Activated CD4-positive, CD25-positive, alpha-beta regulatory T cell treated with anti-CD3 and anti-CD28 coated beads, Interleukin-2, amount 50 U/mL, for 16 hours (primary cell): ENCODE measurements around the gene PARD3.

Experiments used
- DNase-seq: peaks from one replicate; pipeline ENCODE4 v3.0.0-alpha.2; 2020; ENCODE audit warnings: low read depth, low spot score

Gene PARD3

DNA sequence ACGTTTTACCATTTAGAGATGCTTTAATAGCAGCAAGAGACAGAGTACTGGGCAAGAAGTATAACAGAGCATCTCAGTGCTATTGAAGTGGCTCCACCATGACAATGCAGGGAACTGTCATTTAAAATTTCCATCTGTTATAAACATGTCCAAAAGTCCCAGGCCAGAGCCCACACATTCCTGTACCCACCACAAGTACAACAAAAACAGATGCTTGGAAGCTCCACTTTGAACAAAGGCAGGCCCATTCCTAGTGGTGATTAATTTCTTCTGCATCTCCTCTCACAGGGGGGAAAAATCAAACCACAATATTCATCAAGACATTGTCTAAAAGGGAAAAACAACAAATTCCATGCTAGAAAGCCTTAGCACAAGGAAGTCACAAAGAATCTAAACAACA is 627.9 kb downstream of the PARD3 start:
- DNase-seq: no peak

DNA sequence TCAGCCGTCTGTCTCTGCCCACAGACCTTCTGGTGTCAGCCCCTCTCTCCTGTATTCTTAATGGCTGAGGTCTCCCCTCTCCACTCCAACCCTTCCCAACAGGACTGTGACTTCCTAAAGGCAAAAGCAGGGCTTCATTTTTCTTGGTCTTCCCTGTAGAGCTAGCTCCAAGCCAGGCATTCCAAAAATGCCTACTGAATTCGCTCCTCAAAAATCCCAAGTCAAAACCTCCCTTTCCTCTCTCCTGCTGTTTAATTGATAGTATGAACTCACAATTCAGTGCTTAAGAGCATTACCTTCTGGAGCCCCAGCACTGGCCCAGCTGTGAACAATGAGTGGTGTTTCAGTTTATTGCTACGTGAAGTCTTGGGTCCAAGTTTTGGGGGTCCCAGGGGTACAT is 628.4 kb downstream of the PARD3 start:
- DNase-seq: no peak

DNA sequence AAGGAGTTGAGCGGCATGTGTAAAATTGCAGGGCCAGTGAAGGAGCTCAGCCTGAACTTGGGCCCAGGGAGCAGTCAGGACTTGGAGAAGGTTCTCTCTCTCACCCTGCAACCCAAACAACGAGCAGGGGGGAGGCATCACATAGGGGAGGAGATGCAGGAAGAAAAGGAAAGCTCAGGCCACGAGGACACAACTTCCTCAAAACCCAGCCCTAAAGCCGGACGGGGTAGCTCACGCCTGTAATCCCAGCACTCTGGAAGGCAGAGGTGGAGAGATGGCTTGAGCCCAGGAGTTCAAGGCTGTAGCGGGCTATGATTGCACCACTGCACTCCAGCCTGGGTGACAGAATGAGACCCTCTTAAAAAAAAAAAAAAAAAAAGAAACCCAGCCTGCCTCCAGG is 629.1 kb downstream of the PARD3 start:
- no peak for DNase-seq

DNA sequence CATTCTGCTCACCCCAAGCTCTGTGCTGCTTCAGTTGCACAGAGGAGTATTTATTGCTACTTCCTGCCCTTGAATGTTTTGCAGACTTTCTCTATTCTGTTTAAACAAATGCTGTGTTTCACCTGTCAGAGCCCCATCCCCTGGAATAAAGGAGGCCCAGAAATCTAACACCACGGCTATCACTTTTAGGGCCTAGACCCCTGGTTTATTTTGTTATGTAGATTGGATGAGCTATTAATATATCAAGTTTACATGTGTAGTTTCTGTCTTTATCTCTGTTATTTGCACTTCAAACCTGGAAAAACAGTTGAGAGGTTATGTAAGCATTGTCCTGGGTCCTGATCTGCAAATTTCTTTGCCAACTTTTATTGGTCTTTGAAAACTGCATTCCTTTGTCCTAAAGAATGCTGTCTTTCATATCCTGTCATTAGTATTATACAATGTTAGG is 630.1 kb downstream of the PARD3 start:
- DNase-seq: no peak

DNA sequence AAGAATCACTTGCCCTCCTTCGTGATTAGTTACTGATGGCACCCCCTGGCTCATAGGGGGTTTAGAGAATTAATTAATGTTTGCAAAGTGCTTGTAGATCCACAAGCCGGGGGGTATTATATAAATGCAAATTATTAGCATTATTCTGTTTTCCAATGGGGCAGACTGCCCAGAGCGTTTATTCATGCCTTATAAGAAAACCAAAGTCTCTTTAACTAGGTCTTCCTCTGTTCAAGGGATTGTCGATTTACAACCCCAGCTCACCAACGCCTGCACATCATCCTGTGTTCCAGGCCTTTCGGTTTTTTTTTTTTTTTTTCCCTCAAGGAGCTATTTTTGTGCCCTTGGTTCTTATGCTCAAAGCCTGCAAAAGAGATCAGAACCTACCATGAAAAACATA is 630.7 kb downstream of the PARD3 start:
- no peak for DNase-seq

DNA sequence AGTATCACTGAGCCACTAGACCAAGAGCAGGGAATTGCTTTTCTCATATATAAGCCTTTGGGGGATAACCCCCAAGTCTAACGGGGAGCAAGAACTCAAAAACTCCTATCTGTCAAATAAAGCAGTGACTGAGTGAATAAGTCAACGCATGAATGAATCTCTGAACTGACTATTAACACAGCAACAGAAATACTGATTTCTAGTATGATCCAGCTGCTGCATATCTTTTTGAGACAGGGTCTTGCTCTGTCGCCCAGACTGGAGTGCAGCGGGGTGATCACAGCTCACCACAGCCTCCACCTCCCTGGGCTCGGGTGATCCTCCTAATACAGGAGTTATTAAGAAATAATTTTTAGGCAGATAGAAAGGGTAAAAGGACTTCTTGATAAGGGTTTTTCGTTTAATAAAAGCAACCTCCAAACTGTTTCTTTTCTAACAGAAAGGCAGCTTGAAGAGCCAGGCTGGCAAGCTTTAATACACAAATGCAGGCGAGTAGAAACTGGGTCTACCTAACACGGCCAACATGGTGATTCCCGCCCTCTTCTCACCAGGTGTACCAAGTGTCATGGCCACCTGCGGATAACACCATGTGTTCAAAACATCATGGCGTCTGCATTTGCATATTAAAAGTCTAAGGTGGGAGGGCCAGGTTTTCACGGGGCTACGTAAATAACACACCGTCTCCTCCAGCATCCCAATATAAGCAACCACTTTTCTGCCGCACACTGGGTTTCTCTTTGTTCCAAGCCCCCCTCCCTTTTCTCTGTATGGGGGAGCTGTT is 631.9 kb downstream of the PARD3 start:
- no peak for DNase-seq

DNA sequence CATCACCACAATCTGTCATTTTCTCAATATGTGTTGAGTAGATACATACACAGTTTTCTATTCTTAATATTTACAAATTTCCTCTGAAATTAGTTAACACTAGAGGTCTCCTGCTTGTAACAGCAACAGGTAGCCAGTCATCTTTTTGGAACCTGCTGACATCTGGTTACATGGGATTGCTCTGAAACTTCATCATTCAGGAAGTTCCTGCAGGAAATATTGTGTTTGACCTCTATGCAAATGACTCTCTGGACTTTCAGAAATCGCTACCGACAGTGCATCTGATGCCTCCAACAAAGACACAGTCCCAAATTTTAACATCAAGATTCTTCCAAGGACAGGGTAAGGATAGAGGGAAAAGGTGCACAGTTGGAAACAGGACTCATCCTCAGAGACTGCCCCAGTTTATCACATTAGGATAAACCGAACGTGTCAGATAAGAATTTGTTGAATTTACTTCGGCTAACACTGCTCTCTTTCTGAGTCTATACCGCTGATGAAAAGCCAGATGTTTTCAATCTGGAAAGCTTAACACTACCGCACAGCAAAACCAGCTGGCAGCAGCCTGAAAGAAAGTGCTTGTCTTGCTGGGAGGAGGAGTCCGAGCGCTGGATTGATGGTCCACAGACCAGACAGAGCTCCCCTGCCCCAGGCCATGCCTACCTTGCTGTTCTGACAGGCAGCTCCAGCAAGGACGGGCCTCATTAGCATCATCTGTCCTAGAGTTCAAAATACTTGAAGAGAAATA is 633.4 kb downstream of the PARD3 start:
- DNase-seq: no peak

DNA sequence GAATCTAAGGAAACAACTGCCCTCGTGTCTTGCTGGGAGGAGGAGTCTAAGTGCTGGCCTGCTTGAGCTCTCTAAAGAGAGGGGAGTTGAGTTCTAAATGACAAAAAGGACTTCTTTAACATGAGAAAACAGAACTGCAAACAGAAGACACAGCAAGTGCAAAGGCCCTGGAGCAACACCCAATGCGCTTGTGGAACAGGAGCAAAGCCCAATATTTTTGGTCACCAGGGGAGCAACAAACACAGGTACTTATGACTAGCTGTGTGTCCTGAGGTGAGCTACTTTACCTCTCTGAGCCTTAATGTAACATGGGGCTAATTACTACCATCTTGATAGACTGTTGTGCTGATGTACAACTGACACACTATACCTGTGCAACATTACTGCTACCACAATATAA is 634.3 kb downstream of the PARD3 start:
- no peak for DNase-seq

DNA sequence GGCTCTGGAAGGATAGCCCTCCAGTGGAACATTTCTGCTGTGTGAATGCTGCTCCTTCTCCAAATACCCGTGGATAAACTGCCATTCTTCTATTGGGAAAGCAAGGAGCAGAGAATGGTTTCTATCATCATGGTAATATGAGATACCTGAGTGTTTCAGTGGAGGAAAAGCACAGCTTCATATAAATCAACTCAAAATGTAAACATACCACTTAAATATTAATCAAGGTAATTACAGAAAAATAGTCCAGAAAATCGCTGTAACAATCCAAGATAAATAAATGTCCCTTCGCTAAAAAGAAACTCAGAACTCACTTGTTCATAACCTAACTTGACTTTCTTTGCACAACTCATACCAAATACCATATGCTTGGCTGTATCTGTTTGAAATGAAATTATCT is 635.8 kb downstream of the PARD3 start:
- DNase-seq: no peak

DNA sequence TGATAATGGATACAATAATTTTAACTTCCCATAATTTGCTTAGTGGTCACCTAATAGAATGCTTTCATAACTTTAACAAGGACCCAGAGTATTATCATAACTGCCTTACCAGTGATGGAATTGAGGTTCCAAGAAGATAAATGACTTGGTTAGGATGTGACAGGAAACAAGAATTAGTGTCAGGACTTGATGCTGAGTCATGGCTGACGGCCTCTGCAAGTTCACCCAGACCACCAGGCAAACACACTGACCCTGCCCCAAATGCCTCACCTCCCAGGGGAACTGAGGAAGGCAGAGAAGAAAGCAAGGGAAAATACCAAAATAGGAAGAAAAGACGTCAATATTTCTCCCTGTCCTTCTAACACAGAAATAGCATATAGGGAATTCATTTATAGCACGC is 636.3 kb downstream of the PARD3 start:
- DNase-seq: no peak

DNA sequence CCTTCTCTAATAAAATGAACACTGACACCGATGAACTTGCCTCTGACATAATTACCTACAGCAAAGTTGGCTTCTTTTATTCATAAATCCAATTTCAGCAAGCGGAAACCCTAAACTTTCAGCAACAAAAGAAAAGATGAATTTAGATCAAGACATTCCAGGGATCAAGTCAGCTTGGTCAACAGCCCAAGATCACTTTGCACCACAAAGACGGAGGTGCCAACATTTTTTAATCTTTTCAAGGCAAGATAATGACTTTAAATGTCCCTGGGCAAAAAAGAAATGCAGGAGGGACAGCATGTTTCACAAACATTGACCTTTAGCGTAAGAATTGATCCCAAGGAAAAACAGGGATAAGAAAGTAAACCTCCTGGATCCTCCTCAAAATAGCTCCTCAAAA is 636.9 kb downstream of the PARD3 start:
- no peak for DNase-seq

DNA sequence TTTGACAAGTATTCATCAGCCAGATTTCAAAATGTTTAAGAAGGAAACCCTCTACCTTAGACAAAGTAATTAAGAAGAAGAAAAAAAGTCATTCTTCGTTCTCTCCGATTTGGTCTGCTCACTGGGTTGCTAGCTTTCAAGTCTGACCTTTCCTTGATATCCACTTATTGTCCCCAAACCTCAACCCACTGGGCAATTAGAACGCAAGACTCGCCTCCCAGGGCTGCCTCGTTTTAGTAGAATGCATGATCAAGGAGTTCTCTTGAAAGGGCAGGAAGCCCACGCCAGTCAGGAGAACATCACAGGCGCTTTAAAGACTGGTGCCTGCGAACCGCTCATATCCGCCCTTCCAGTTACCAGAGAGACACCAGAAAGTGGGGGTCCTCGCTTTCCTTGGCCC is 637.7 kb downstream of the PARD3 start:
- DNase-seq: no peak

DNA sequence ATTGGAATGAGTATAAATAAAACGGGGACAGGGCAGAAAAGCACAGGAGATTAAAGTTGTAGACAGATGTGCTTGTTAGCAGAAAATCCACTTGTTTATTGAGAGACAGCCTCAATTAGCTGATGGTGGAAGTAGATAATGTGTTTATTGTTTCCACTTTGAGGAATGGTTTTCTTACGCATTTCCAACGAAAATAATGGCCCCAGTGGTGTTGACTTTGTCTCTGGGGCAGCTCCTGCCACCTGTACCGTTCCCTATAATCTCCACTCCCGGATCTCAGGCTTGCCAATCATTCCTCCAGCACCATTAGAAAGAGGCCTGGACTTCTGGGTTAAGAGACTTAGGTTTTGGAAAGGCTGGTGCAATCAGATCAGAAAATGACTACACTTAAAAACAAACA is 638.7 kb downstream of the PARD3 start:
- no peak for DNase-seq

DNA sequence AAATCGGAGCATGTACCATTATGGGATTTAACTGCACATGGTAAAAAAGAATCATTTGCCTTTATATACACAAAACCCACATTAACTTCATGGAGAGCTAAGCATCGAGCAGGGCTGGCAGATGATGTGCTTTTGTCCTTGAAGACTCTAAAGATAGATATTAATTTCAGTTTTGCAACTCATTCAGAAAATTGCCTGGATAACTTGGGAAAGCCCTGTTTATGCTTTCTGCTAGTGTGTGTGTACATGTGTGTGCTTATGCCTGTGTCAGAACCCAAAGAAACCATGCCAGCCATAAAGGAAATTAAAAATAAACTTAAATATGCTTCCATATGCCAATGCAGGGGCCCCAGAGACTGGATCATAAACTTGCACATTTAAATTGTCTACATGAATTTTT is 640.0 kb downstream of the PARD3 start:
- DNase-seq: no peak

DNA sequence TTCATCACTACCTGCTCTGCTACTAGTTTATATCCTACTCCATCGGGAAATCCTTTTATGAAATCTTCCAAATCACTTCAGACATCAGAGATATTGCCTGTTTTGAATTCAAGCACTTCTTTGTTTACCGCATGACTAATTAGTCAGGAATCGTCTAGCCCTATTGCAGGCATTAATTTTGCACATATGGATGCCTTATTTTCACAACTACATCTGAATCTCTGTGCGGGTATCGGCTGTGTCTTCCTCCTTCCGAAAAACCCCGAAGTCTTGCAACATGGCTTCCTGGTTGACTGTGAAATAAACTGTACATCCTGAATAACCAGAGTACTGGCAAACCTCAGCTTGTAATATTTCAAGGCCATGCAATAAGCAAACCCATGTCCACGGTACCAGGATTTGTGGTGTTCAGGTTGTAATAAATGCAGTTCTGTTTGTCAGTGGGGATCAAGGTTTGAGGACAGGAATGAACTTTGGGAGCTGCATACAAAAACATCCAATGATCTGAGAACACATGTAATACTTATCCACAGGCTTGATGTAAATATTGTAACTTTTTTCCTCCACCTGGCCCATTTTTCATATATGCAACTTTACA is 642.1 kb downstream of the PARD3 start:
- no peak for DNase-seq

DNA sequence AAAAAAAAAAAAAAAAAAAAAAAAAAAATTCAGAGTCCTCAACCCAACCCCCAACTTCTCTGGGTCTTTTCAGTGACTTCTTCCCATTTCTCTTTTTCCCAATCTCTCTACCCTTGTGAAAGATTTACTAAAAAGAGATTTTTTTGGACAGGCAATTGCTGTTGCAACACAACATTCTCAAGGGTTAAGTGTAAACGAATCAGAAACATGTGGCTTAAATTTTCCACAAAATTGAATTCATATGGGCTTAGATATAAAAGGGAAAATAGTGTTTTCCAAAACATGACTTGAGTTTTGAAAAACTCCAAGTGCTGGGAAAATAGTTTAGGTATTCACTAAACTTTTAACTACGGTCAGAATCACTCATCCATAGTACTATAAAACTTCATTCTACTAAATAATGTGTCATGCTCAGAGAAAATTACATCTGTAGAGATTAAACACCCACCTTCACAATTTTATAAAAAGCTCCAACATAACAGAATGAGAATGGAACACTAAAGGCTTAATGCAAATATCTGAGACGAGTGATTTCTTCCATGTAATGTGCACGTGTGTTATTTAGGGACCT is 643.1 kb downstream of the PARD3 start:
- no peak for DNase-seq

DNA sequence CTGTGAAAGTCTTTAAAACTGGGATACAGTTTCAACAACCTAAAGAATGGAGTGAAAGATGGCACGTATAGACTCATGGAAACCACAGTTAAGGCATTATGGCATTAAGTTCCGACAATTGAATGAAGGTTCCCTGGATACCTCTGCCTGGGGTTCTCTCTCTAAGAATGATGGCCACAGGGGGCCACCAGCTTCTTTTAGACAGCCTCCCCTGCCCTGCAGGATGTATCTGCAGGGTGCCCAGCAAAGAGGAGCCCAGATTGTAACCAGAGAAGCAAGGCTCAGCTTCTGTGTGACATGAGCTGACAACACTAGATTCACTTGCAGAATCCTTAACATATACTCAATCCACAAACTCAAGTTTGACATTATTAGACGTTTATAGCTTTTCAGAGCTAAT is 645.4 kb downstream of the PARD3 start:
- no peak for DNase-seq

DNA sequence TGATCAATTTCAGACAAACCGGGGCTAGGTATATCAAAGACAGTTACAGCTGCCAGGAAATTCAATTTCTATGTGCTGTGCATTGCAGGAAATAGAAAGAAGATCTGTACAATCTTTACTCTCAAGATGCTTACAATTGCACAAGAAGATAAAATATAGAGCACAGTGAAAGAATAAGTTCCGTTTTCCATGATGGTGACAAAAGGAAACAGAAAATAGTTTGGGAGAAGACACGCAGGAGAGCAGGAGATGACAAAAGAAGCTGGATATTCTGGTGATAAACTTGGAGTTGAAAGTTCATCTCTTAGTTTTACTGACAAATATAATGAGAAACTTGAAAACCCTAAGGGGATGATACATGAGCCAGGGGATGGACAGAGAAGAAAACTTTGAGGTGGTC is 646.0 kb downstream of the PARD3 start:
- DNase-seq: no peak

DNA sequence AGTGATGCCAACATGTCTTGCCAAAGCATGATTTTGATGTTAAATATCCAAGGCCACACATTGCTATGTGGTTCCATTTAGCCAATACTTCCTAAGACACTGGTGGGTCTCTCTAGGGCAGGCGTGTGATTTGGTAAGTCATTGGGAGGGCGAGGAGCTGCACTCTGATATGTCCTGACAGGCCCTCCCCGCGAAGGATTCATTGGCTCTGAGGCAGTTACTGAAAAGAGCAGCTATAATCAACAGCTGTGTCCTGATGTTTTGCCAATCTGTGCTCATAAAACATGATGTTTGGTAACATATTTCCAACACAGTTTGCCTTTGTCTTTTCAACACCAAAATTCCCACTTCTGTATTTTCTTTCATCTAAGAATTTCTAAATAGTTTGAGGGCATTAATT is 646.7 kb downstream of the PARD3 start:
- no peak for DNase-seq

DNA sequence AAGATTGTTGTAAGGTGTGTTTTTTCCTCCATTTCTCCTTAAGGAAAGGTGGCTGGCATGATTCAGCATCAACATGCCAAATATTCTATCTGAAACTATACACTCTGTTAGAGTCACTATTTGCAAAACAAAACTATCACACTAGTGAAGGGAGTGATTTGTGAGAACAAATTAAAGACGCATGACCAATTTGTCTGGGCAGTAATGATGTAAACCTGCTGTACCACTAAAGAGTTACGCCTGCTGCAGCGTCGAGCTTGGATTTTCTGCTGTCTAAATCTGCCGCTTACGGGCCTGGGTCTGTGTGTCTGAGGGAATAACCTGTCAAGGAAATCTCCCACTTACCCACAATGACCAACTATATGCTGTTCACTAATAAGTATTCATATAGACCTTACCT is 648.3 kb downstream of the PARD3 start:
- DNase-seq: no peak

DNA sequence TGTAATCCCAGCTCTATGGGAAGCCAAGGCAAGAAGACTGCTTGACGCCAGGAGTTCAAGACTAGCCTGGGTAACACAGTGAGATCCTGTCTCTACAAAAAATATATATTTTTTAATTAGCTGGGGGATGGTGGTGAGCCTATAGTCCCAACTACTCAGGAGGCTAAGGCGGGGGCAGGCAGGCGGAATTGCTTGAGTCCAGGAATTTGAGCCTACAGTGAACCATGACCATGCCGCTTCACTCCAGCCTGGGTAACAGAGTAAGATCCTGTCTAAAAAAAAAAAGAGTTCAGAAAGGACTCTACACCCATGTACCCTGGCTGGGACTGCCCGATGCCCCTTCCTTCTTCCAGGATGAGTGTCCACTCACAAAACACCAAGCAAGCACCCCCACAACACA is 648.7 kb downstream of the PARD3 start:
- DNase-seq: no peak

DNA sequence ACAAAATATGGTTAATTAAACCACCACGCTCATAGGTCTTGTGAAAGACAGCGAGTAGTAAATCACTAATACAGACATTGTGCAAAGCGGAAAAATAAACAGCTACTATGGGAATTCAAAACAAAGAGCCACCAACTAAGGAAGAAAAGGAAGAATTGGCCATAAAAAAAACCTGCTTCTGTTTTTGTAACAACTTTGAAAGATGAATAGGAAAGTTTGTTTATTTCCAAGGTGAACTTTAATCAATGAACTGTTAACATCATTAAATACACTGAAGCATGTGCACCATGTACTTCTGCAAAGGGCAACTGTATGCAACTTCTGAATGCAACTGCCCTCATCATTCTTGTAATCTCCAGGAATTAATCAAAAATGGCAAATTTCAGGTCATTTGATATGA is 651.1 kb downstream of the PARD3 start:
- DNase-seq: no peak
